Rectal smooth muscle tissue (tissue), 1 donor: ENCODE data around the gene C1orf21.

ENCODE experiments used
- H3K27ac ChIP-seq: one replicate; pipeline ENCODE4 v1.7.0; 2013; ENCODE audit warnings: low read depth, low read length, inconsistent platforms
- H3K27me3 ChIP-seq: one replicate; pipeline ENCODE4 v1.7.0; 2013; ENCODE audit warnings: low read length; ENCODE audit not compliant: control insufficient read depth, insufficient read depth
- H3K36me3 ChIP-seq: one replicate; pipeline ENCODE4 v1.7.0; 2013; ENCODE audit warnings: low read length; ENCODE audit not compliant: control insufficient read depth, insufficient read depth
- H3K4me1 ChIP-seq: one replicate; pipeline ENCODE4 v1.7.0; 2013; ENCODE audit warnings: low read length; ENCODE audit not compliant: control insufficient read depth, insufficient read depth
- H3K4me3 ChIP-seq: one replicate; pipeline ENCODE4 v1.7.0; 2013; ENCODE audit warnings: low read length
- H3K9ac ChIP-seq: one replicate; pipeline ENCODE4 v1.7.0; 2013; ENCODE audit warnings: low read length

Gene C1orf21

GRCh38 chr1:184630679-184631060 lies 243.8 kb downstream of the C1orf21 start:
- no peaks in the 10 kb centered on the region for H3K36me3 ChIP-seq
- no peak overlapping the region for H3K9ac ChIP-seq
- H3K4me3 ChIP-seq: no peak overlapping the region
- H3K27me3 ChIP-seq: no peaks in the 10 kb centered on the region
- H3K4me1 ChIP-seq: no peaks in the 10 kb centered on the region
- H3K27ac ChIP-seq: peak overlapping the region; percentile 78

GRCh38 chr1:184632415-184633175 lies 245.8 kb downstream of the C1orf21 start:
- Histone ChIP-seq H3K4me1 (no peaks in the 10 kb centered on the region), H3K27me3 (no peaks in the 10 kb centered on the region), H3K4me3 (no peak overlapping the region), H3K27ac (no peak overlapping the region), H3K36me3 (no peaks in the 10 kb centered on the region), H3K9ac (no peak overlapping the region)

GRCh38 chr1:184633785-184634184 lies 247.0 kb downstream of the C1orf21 start:
- Histone ChIP-seq H3K4me3 (no peak overlapping the region), H3K27me3 (no peaks in the 10 kb centered on the region), H3K9ac (no peak overlapping the region), H3K4me1 (no peaks in the 10 kb centered on the region), H3K36me3 (no peaks in the 10 kb centered on the region), H3K27ac (no peak overlapping the region)

- Histone ChIP-seq H3K36me3 (no peaks in the 10 kb centered on the region), H3K27ac (no peak overlapping the region), H3K4me3 (no peak overlapping the region), H3K27me3 (no peaks in the 10 kb centered on the region), H3K9ac (no peak overlapping the region), H3K4me1 (no peaks in the 10 kb centered on the region)
These were observed 247.5 kb downstream of the C1orf21 start for GRCh38 chr1:184634296-184634695.

GRCh38 chr1:184635347-184635979 lies 248.6 kb downstream of the C1orf21 start:
- H3K4me1 ChIP-seq: no peaks in the 10 kb centered on the region
- no peaks in the 10 kb centered on the region for H3K36me3 ChIP-seq
- no peaks in the 10 kb centered on the region for H3K27me3 ChIP-seq
- H3K27ac ChIP-seq: no peak overlapping the region
- no peak overlapping the region for H3K9ac ChIP-seq
- H3K4me3 ChIP-seq: no peak overlapping the region

GRCh38 chr1:184635980-184636431 lies 249.2 kb downstream of the C1orf21 start:
- H3K27me3 ChIP-seq: no peaks in the 10 kb centered on the region
- H3K4me1 ChIP-seq: no peaks in the 10 kb centered on the region

GRCh38 chr1:184637664-184638240 lies 250.9 kb downstream of the C1orf21 start:
- H3K9ac ChIP-seq: no peak overlapping the region
- H3K36me3 ChIP-seq: no peaks in the 10 kb centered on the region
- no peak overlapping the region for H3K4me3 ChIP-seq
- no peak overlapping the region for H3K27ac ChIP-seq
- H3K27me3 ChIP-seq: no peaks in the 10 kb centered on the region
- H3K4me1 ChIP-seq: no peaks in the 10 kb centered on the region

More at GRCh38 chr1:184635980-184636431, 249.2 kb downstream of the C1orf21 start:
- H3K27ac ChIP-seq: no peak overlapping the region
- H3K36me3 ChIP-seq: no peaks in the 10 kb centered on the region
- H3K9ac ChIP-seq: no peak overlapping the region
- H3K4me3 ChIP-seq: no peak overlapping the region

GRCh38 chr1:184639205-184639604 lies 252.4 kb downstream of the C1orf21 start:
- Histone ChIP-seq H3K36me3 (no peaks in the 10 kb centered on the region), H3K4me1 (no peaks in the 10 kb centered on the region), H3K9ac (no peak overlapping the region), H3K4me3 (no peak overlapping the region), H3K27ac (no peak overlapping the region), H3K27me3 (no peaks in the 10 kb centered on the region)

- Histone ChIP-seq H3K4me3 (no peak overlapping the region), H3K4me1 (no peaks in the 10 kb centered on the region), H3K27ac (no peak overlapping the region), H3K9ac (no peak overlapping the region), H3K36me3 (no peaks in the 10 kb centered on the region), H3K27me3 (no peaks in the 10 kb centered on the region)
These were observed 253.7 kb downstream of the C1orf21 start for GRCh38 chr1:184640505-184640904.

GRCh38 chr1:184641894-184642293 lies 255.1 kb downstream of the C1orf21 start:
- Histone ChIP-seq H3K36me3 (no peaks in the 10 kb centered on the region), H3K9ac (no peak overlapping the region), H3K27ac (no peak overlapping the region), H3K27me3 (no peaks in the 10 kb centered on the region), H3K4me1 (no peaks in the 10 kb centered on the region), H3K4me3 (no peak overlapping the region)

- Histone ChIP-seq H3K27ac (no peak overlapping the region), H3K4me3 (no peak overlapping the region), H3K27me3 (no peaks in the 10 kb centered on the region), H3K36me3 (no peaks in the 10 kb centered on the region), H3K4me1 (no peaks in the 10 kb centered on the region), H3K9ac (no peak overlapping the region)
These were observed 256.8 kb downstream of the C1orf21 start for GRCh38 chr1:184643661-184644060.

GRCh38 chr1:184644771-184645170 lies 257.9 kb downstream of the C1orf21 start:
- Histone ChIP-seq H3K27ac (no peak overlapping the region), H3K4me3 (no peak overlapping the region), H3K27me3 (no peaks in the 10 kb centered on the region), H3K4me1 (no peaks in the 10 kb centered on the region), H3K36me3 (no peaks in the 10 kb centered on the region), H3K9ac (no peak overlapping the region)
